IMR-90 (cell line): ENCODE data around the gene PDE6A.

Experiments
- CTCF ChIP-seq: conservative IDR thresholded peaks from 2 replicates; pipeline ENCODE4 v1.5.1; 2012; ENCODE audit warnings: mild to moderate bottlenecking, low read depth, low read length, improper control_type of control experiment
- FOS ChIP-seq: fragments of 150-350 bp; IDR thresholded peaks from 2 replicates; pipeline ENCODE4 v1.6.1; 2016; ENCODE audit warnings: low read depth, low read length
- MAFK ChIP-seq: IDR thresholded peaks from 2 replicates; pipeline ENCODE4 v1.6.1; 2012; ENCODE audit warnings: low read depth, low read length, improper control_type of control experiment
- MXI1 ChIP-seq: IDR thresholded peaks from 2 replicates; pipeline ENCODE4 v1.6.1; 2012; ENCODE audit warnings: low read depth, mild to moderate bottlenecking, low read length, moderate library complexity, borderline replicate concordance
- POLR2A ChIP-seq: IDR thresholded peaks from 2 replicates; pipeline ENCODE4 v1.6.1; 2012; ENCODE audit warnings: mild to moderate bottlenecking, low read depth, low read length
- RAD21 ChIP-seq: IDR thresholded peaks from 2 replicates; pipeline ENCODE4 v1.6.1; 2012; ENCODE audit warnings: low read length, improper control_type of control experiment
- SMC3 ChIP-seq: fragments of 150-350 bp; IDR thresholded peaks from 2 replicates; pipeline ENCODE4 v1.6.1; 2016; ENCODE audit warnings: low read depth, mild to moderate bottlenecking, antibody characterized with exemption, low read length, moderate library complexity
- USF2 ChIP-seq: fragments of 150-350 bp; IDR thresholded peaks from 2 replicates; pipeline ENCODE4 v1.6.1; 2017; ENCODE audit warnings: mild to moderate bottlenecking, antibody characterized with exemption, low read length, low read depth

GRCh38 chr5:149911031-149911430 is 33.6 kb downstream of the PDE6A start:
- no peak for TF ChIP-seq POLR2A
- no peak for TF ChIP-seq CTCF
- TF ChIP-seq FOS = no peak
- TF ChIP-seq RAD21 = no peak
- no peak for TF ChIP-seq MAFK
- no peak for TF ChIP-seq MXI1
- TF ChIP-seq SMC3 = no peak
- TF ChIP-seq USF2 = no peak
